GM19397 (cell line): ENCODE measurements around the gene FRAS1.
"Not testable (repeated sequence)": the region's sequence is repeated elsewhere in the genome, so short reads cannot be mapped to it uniquely, and the experiment has no call there.

ENCODE experiments used
- ATAC-seq: cut with Tn5 transposase; IDR thresholded peaks from one replicate; pipeline ENCODE4 v1.9.1; 2021; ENCODE audit warnings: mild to moderate bottlenecking, moderate library complexity; ENCODE audit not compliant: unreplicated experiment

The FRAS1 gene

GRCh38 chr4:78156520-78156919, 99.4 kb downstream of the FRAS1 start:
- no peak for ATAC-seq

- ATAC-seq, result no peak
These were observed 105.2 kb downstream of the FRAS1 start for GRCh38 chr4:78162342-78162741.

GRCh38 chr4:78162821-78163220, 105.7 kb downstream of the FRAS1 start:
- no peak for ATAC-seq

- ATAC-seq, result no peak
These were observed 108.6 kb downstream of the FRAS1 start for GRCh38 chr4:78165758-78166157.

- no peak for ATAC-seq
These were observed 109.5 kb downstream of the FRAS1 start for GRCh38 chr4:78166622-78167021.

- no peak for ATAC-seq
These were observed 110.4 kb downstream of the FRAS1 start for GRCh38 chr4:78167510-78167909.

GRCh38 chr4:78168029-78168428, 110.9 kb downstream of the FRAS1 start:
- no peak for ATAC-seq

GRCh38 chr4:78169728-78170127, 112.6 kb downstream of the FRAS1 start:
- ATAC-seq, result no peak

GRCh38 chr4:78171482-78171881, 114.4 kb downstream of the FRAS1 start:
- ATAC-seq, result no peak

- no peak for ATAC-seq
These were observed 117.8 kb downstream of the FRAS1 start for GRCh38 chr4:78174891-78175290.

- no peak for ATAC-seq
These were observed 122.1 kb downstream of the FRAS1 start for GRCh38 chr4:78179196-78179595.

- not testable (repeated sequence) for ATAC-seq
These were observed 124.6 kb downstream of the FRAS1 start for GRCh38 chr4:78181681-78182234.

- no peak for ATAC-seq
These were observed 127.5 kb downstream of the FRAS1 start for GRCh38 chr4:78184584-78184983.

GRCh38 chr4:78185117-78185516, 128.0 kb downstream of the FRAS1 start:
- no peak for ATAC-seq

- no peak for ATAC-seq
These were observed 129.7 kb downstream of the FRAS1 start for GRCh38 chr4:78186597-78187543.

GRCh38 chr4:78190068-78190467, 132.9 kb downstream of the FRAS1 start:
- no peak for ATAC-seq

GRCh38 chr4:78190595-78190994, 133.5 kb downstream of the FRAS1 start:
- ATAC-seq, result no peak

- no peak for ATAC-seq
These were observed 140.8 kb downstream of the FRAS1 start for GRCh38 chr4:78197947-78198346.

GRCh38 chr4:78199984-78200383, 142.9 kb downstream of the FRAS1 start:
- ATAC-seq, result no peak

GRCh38 chr4:78200949-78201348, 143.8 kb downstream of the FRAS1 start:
- ATAC-seq, result no peak

GRCh38 chr4:78204176-78204575, 147.1 kb downstream of the FRAS1 start:
- no peak for ATAC-seq

- no peak for ATAC-seq
These were observed 148.5 kb downstream of the FRAS1 start for GRCh38 chr4:78205591-78205990.
